GM19193 (cell line): ENCODE data around the gene HBG2.
"Not testable (repeated sequence)": the region's sequence is repeated elsewhere in the genome, so short reads cannot be mapped to it uniquely, and the experiment has no call there.

ENCODE experiments used
- POLR2A ChIP-seq: IDR thresholded peaks from 4 replicates; pipeline ENCODE4 v1.6.1; 2011; ENCODE audit not compliant: insufficient read depth, insufficient read length; ENCODE audit errors: extremely low read depth

Gene HBG2

DNA sequence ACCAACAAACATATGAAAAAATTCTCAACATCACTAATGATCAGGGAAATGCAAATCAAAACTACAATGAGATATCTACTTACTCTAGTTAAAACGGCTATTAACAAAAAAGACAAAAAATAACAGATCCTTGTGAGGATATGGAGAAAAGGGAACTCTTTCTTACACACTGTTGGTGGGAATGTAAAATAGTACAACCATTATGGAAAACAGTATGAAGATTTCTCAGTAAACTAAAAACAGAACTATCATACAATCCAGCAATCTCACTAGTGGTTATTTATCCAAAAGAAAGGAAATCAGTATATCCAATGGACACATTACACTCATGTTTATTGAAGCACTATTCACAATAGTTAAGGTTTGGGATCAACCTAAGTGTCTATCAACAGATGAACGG lies 11.3 kb upstream of the HBG2 start:
- TF ChIP-seq POLR2A, result no peak

DNA sequence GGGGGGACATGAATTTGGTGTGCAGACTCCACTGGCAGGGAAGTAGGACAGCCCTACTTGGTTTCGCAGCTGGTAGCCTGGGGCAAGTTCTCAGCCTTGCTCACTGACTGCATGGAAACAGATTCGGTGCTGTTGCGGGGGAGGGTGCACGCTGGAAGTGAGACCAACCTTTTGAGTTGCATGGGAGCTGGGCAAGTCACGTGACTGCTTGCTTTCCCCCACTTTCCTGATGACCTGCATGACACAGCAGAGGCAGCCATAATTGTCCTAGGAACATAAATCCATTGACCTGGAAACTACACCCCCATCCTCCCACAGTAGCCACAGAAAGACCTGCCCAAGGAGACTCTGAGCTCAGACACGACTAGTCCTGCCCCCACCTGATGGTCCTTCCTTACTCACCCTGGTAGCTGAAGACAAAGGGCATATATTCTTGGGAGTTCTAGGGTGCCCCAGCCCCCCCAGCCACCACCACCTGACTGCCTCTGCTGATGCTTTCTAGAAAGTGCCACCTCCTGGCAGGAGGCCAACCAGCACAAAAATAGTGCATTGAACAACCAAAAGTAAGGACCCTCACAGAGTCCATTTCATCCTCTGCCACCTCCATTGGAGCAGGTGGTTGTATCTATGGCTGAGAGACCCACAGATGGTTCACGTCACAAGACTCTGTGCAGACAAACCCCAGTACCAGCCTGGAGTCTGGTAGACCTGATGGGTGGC lies 4.1 kb upstream of the HBG2 start:
- no peak for TF ChIP-seq POLR2A

DNA sequence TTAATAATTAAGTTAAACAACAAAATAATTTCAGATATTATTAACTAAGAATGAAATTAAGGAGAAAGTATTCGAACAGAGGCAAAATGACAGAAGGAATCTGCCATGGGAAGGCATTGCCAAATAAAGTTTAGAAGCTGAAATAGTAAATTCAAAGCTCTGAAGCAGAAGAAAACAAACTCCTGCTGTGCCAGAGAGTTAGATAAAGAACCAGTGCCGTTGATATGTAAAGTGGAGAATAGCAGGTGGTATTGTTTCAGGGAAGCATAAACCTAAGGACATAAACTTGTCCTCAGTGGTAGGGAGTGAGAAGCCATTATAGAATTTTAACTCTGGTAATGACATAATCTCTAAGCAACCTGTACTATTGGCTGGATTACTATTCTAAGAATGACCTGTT lies 2.7 kb upstream of the HBG2 start:
- TF ChIP-seq POLR2A, result no peak

DNA sequence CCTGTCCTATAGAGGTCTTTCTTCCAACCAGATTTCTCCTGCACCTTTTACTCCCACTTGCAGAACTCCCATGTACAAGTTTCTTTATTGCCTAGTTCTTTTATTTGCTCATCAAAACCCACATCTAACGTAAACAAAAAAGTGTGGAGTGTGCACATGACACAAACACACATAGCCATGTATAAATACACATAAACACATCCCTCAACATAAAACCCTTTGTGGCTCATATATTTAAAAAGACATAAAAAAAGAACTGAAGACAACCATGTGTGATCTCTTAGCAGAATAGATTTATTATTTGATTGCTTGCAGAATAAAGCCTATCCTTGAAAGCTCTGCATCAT lies 1.7 kb downstream of the HBG2 start:
- no peak for TF ChIP-seq POLR2A

DNA sequence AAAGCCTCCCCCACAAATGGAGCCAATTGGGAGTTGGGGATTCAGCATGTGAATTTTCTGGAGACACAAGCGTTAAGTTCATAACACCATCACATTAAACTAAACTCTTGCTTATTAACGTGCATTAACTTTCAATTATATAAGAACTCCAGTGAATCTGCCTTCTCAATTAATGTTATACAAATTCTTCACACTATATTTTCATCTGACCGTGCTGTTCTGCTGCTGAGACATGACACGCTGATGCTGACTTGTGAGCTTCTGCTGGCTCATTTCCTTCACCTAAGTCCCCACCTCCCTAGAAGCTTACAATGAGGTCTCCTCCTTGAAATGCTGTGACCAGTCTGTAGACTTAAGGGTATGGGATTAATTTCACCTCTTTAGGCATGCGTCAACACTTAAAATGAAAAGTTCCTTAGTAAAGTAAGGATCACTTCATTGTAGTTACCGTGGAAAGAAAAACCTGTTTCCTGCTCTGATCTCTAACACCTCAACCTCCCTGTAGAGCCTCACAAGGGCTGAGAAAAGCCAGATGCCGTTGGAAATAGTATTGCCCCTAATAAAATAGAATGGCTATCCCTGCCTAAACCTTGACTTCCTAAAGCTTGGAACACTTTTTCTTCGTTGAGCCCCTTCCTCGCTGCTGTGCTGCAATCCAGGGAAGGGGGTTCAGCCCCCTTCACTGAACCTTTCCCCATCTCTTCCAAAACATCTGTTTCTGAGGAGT lies 2.2 kb downstream of the HBG2 start:
- no peak for TF ChIP-seq POLR2A

DNA sequence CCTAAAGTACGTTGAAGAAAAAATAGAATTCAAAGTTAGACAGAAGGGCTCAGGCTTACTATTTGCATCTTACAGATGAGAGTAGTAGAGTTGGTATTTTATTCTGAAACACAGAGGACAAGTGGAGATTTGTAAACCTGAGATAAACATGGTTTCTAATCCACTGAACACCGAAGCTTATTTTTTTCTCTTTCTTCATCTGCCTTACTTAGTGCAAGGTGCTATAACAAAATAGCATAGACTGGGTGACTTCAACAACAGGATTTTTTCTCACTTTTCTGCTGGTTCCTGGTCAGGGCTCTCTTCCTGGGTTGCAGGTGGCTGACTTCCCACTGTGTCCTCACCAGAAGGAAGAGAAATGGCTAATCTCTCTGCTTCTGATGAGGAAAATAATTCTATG lies 2.8 kb downstream of the HBG2 start:
- TF ChIP-seq POLR2A, result no peak

DNA sequence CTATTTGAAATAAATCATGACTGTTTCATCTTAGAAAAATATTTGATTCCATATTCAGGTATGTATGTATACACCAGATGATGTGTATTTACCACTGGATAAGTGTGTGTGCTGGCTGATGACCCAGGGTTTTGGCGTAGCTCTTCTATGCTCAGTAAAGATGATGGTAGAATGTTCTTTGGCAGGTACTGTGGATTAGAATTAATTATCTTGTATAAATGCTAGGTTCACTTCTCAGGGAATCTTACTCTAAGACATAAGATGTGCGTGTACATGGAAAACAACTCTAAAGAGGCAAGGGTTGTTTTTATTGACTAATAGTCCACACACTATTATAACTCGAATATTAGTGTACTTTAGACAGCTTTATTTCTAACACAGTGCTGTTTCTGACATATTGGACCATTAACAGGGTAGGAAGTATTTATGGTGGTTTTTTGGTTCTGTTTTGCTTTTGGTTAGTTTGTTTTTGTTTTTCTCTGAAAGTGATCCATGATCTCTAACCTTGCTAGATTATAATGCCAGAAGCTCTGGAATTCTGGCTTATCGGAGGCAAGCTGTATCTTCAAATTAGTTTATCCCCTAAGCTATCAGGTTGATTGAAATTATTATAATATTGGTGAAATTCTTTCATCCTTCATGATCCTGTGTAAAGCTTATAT lies 3.9 kb downstream of the HBG2 start:
- no peak for TF ChIP-seq POLR2A

DNA sequence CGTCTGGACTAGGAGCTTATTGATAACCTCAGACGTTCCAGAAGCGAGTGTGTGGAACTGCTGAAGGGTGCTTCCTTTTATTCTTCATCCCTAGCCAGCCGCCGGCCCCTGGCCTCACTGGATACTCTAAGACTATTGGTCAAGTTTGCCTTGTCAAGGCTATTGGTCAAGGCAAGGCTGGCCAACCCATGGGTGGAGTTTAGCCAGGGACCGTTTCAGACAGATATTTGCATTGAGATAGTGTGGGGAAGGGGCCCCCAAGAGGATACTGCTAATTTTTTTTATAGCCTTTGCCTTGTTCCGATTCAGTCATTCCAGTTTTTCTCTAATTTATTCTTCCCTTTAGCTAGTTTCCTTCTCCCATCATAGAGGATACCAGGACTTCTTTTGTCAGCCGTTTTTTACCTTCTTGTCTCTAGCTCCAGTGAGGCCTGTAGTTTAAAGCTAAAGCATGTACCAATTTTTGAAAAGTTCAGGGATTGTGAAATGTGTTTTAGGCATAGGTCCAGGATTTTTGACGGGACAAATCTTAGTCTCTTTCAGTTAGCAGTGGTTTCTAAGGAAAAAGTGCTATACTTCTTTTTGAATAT lies 4.7 kb downstream of the HBG2 start, which contains the start of gene HBG1:
Gene HBG1 (minus strand): TSS at position 51 of the 590 bp plus-strand sequence. CDS start 53 bp downstream, outside the sequence.
- not testable (repeated sequence) for TF ChIP-seq POLR2A

DNA sequence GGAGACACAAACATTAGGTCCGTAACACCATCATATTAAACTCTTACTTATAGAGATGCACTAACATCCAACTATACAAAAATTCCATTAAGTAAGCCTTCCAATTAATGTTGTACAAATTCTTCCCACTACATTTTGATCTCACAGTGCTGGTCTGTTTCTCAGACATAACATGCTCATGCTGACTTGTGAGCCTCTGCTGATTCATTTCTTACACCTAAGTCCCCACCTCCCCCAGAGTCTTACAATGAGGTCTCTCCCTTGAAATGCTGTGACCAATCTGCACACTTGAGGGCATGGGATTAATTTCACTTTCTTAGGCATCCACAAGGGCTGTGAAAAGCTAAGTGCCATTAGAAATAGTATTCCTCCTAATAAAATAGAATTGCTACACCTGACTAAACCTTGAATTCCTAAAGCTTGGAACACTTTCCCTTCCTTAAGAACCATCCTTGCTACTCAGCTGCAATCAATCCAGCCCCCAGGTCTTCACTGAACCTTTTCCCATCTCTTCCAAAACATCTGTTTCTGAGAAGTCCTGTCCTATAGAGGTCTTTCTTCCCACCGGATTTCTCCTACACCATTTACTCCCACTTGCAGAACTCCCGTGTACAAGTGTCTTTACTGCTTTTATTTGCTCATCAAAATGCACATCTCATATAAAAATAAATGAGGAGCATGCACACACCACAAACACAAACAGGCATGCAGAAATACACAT lies 6.9 kb downstream of the HBG2 start:
- no peak for TF ChIP-seq POLR2A

DNA sequence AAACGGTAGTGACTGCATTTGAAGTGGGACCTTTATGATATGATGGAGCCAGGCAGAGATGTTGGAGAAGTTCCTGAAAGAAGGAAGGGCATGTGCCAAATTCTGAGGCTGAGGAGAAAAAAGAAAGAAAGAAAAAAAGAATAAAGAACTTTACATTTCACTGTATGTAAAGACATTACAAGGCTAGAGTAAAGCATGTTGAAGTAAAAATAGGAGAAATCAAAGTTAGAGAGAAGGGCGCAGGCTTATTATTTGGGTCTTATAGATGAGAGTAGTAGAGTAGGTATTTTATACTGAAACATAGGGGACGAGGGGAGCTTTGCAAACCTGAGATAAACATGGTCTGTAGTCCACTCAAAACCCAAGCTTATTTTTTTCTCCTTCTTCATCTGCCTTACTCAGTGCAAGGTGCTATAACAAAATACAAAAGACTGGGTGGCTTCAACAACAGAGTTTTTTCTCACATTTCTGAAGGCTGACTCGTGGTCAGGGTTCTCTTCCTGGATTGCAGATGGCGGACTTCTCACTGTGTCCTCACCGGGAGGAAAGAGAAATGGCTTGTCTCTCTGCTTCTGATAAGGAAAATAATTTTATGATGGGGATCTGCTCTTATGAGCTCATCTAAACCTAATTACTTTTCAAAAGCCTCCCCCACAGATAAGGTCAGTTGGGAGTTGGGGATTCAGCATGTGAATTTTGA lies 7.7 kb downstream of the HBG2 start:
- no peak for TF ChIP-seq POLR2A

DNA sequence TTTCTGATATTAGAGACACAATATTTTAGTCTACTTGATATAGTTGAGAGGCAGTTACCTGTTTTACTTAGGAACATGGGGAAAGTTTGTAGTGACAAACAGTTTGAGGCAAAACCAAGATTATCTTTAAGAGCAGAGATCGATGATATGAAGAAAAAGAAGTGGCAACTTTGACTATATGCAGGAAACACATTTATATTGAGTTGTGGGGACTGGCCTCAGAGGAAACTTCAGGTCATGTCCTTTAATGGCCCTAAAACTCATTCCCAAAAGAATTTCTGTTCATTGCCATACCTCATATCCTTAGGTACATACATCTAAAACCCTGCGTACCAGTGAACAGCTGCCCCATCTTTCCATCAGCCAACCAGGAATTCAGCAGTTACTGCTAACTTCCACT lies 9.4 kb downstream of the HBG2 start:
- TF ChIP-seq POLR2A, result no peak

DNA sequence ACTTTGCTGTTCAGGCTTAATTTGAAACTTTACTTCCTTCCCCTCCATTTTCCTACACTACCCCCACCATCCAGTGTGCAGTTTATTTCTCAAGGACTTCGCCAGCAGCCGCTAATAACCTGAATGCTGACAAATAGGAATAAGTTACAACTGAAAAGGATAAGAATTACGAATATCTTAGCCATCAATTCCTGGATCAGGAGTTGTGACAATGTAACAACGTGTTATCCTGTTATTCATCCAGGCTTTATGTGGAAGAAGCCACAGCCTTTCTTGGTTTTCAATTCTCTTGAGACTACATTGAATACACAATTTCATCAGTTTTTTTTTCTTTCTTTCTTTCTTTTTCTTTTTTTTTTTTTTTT lies 10.8 kb downstream of the HBG2 start:
- TF ChIP-seq POLR2A, result no peak

DNA sequence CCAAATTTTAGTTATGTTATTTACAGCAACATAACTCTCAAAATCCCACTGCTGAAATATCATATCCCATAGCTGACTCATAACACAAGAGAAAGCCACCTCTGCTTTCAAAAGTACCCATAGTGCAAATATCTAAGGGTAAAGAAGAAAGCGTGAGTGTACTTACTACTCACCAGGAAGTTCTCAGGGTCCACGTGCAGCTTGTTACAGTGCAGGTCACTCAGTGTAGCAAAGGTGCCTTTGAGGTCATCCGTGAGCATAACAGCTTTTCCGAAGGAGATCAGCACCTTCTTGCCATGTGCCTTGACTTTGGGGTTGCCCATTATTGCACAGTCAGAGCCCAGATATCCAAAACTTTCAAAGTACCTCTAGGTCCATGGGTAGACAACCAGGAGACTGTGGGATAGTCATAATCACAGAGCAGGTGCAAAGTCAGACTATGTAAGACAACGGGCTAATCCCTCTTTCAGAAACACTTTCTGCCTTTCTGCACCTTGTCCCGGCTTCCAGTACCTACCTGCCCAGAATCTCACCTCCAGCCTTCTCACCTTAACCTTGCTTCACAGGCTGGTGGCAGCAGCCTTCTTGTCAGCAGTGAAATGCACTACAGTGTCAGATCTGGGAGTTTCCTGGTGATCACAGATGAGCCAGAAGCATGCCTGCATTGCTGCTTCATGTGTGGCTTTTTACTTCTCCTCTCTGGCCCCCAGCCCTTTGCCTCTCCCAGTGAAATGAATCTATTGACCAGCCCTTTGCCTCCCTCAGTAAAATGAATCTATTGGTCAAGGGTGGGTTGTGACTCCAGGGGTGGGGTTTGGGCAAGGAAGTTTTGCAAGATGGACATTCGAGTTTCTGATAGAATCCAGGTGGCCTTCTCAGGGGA lies 11.4 kb downstream of the HBG2 start:
- TF ChIP-seq POLR2A, result no peak
